Measurements from ENCODE around the gene DPEP3.
"Not testable (repeated sequence)": the region's sequence is repeated elsewhere in the genome, so short reads cannot be mapped to it uniquely, and the experiment has no call there.

- peak in 1 of 3 donors; percentile 53 for TF ChIP-seq POLR2A (IDR thresholded peaks at IDR 0.05)
- not testable (repeated sequence) for TF ChIP-seq CTCF (IDR thresholded peaks at IDR 0.05)
Measured at GRCh38 chr16:67998779-67999688, 18.7 kb upstream of the DPEP3 start, which contains the start of gene DPEP2.

All from body of pancreas (tissue), 4 donors.